Ovary (tissue), 3 donors: ENCODE data around the gene PIAS1.

Source experiments
- CTCF ChIP-seq, 3 donors: fragments of 450-650 bp in 2 of 3; fragments of 200-600 bp in 1 of 3; IDR thresholded peaks; one replicate each; pipeline versions ENCODE4 v1.5.1 to v1.8.0; 2016 to 2022; ENCODE audit warnings: antibody characterized with exemption in 3 of 3, mild to moderate bottlenecking in 1 of 3
- EP300 ChIP-seq: sonication (generic); formaldehyde crosslinking; IDR thresholded peaks from one replicate; pipeline ENCODE4 v1.6.1; 2017; ENCODE audit warnings: antibody characterized with exemption
- POLR2A ChIP-seq: fragments of 450-650 bp; IDR thresholded peaks from one replicate; pipeline ENCODE4 v1.6.1; 2017; ENCODE audit warnings: antibody characterized with exemption, mild to moderate bottlenecking, moderate library complexity
- donor health status: DM: no; HTN: no; CAD: no.

- no peak for TF ChIP-seq POLR2A
- no peak for TF ChIP-seq CTCF (IDR thresholded peaks at IDR 0.05)
- no peak for TF ChIP-seq EP300
Observed at GRCh38 chr15:68080334-68080733, 26.2 kb downstream of the PIAS1 start.
